H9 (cell line): ENCODE results near the gene RGS6. TPM values are rescaled to one million over a fixed set of nuclear protein-coding genes. Genes with fewer than 3 reads are reported as not detected.

Experiments used
- DNase-seq: peaks from one replicate; pipeline ENCODE4 v3.0.0-alpha.2; 2017
- H2AFZ ChIP-seq: one replicate; pipeline ENCODE4 v1.6.1; 2013; ENCODE audit warnings: mild to moderate bottlenecking, low read length, control low read depth, moderate library complexity
- H2AK5ac ChIP-seq: 2 replicates; pipeline ENCODE4 v1.6.1; 2013; ENCODE audit warnings: low read length, control low read depth, mixed read lengths; ENCODE audit not compliant: insufficient read length
- H2BK120ac ChIP-seq: one replicate; pipeline ENCODE4 v1.6.1; 2013; ENCODE audit warnings: low read depth, mild to moderate bottlenecking, low read length, control low read depth, inconsistent platforms; ENCODE audit not compliant: poor library complexity, severe bottlenecking
- H2BK12ac ChIP-seq: 2 replicates; pipeline ENCODE4 v1.6.1; 2013; ENCODE audit warnings: low read length, control low read depth, mixed read lengths, low read depth; ENCODE audit not compliant: insufficient read length
- H2BK15ac ChIP-seq: 2 replicates; pipeline ENCODE4 v1.6.1; 2013; ENCODE audit warnings: low read depth, low read length, control low read depth
- H2BK20ac ChIP-seq: one replicate; pipeline ENCODE4 v1.6.1; 2013; ENCODE audit warnings: low read depth, mild to moderate bottlenecking, low read length, control low read depth, inconsistent platforms; ENCODE audit not compliant: poor library complexity, severe bottlenecking
- H2BK5ac ChIP-seq: 2 replicates; pipeline ENCODE4 v1.6.1; 2013; ENCODE audit warnings: low read length, control low read depth, mixed read lengths; ENCODE audit not compliant: insufficient read length
- H3K14ac ChIP-seq: 2 replicates; pipeline ENCODE4 v1.6.1; 2013; ENCODE audit warnings: low read length, control low read depth; ENCODE audit not compliant: insufficient read depth
- H3K18ac ChIP-seq: 2 replicates; pipeline ENCODE4 v1.6.1; 2013; ENCODE audit warnings: low read depth, mild to moderate bottlenecking, mixed read lengths, low read length, control low read depth; ENCODE audit not compliant: insufficient read length
- H3K23ac ChIP-seq: 2 replicates; pipeline ENCODE4 v1.6.1; 2013; ENCODE audit warnings: low read length, control low read depth, mixed read lengths, low read depth; ENCODE audit not compliant: insufficient read length
- H3K23me2 ChIP-seq: 2 replicates; pipeline ENCODE4 v1.6.1; 2013; ENCODE audit warnings: low read depth, mild to moderate bottlenecking, mixed read lengths, low read length, control low read depth; ENCODE audit not compliant: insufficient read length, poor library complexity, severe bottlenecking
- H3K27ac ChIP-seq: 2 replicates; pipeline ENCODE4 v1.5.1; 2013; ENCODE audit warnings: low read length, control low read depth, mixed read lengths, low read depth; ENCODE audit not compliant: insufficient read length
- H3K27me3 ChIP-seq: 2 replicates; pipeline ENCODE4 v1.6.1; 2013; ENCODE audit warnings: low read length, control low read depth, inconsistent platforms; ENCODE audit not compliant: insufficient read depth
- H3K4ac ChIP-seq: 2 replicates; pipeline ENCODE4 v1.6.1; 2013; ENCODE audit warnings: low read depth, mild to moderate bottlenecking, control low read depth, inconsistent platforms, low read length, moderate library complexity
- H3K4me1 ChIP-seq: 2 replicates; pipeline ENCODE4 v1.6.1; 2013; ENCODE audit warnings: low read length, control low read depth, inconsistent platforms; ENCODE audit not compliant: insufficient read depth
- H3K4me2 ChIP-seq: 2 replicates; pipeline ENCODE4 v1.6.1; 2013; ENCODE audit warnings: low read length, control low read depth, mixed read lengths; ENCODE audit not compliant: insufficient read length, insufficient read depth
- H3K56ac ChIP-seq: 2 replicates; pipeline ENCODE4 v1.6.1; 2013; ENCODE audit warnings: low read depth, mild to moderate bottlenecking, mixed read lengths, low read length, control low read depth; ENCODE audit not compliant: insufficient read length
- H3K79me1 ChIP-seq: 2 replicates; pipeline ENCODE4 v1.6.1; 2013; ENCODE audit warnings: low read depth, mild to moderate bottlenecking, moderate library complexity, low read length, control low read depth, inconsistent platforms; ENCODE audit not compliant: insufficient read depth, poor library complexity, severe bottlenecking
- H3K79me2 ChIP-seq: 2 replicates; pipeline ENCODE4 v1.6.1; 2013; ENCODE audit warnings: low read length, control low read depth, inconsistent platforms; ENCODE audit not compliant: insufficient read depth
- H3K9ac ChIP-seq: 2 replicates; pipeline ENCODE4 v1.6.1; 2013; ENCODE audit warnings: low read length, control low read depth, mixed read lengths; ENCODE audit not compliant: insufficient read length; ENCODE audit errors: extremely low read depth
- H3K9me3 ChIP-seq: one replicate; pipeline ENCODE4 v1.6.1; 2013; ENCODE audit warnings: low read depth, low read length, inconsistent platforms; ENCODE audit not compliant: control insufficient read depth
- H3T11ph ChIP-seq: one replicate; pipeline ENCODE4 v1.6.1; 2013; ENCODE audit warnings: mild to moderate bottlenecking, low read length, control low read depth, inconsistent platforms
- H4K20me1 ChIP-seq: one replicate; pipeline ENCODE4 v1.6.1; 2013; ENCODE audit not compliant: control insufficient read depth, insufficient read length, insufficient read depth
- H4K5ac ChIP-seq: 2 replicates; pipeline ENCODE4 v1.6.1; 2013; ENCODE audit warnings: low read depth, mild to moderate bottlenecking, mixed read lengths, low read length, control low read depth; ENCODE audit not compliant: insufficient read length
- H4K8ac ChIP-seq: replicated peaks from 2 replicates; pipeline ENCODE4 v1.6.1; 2013; ENCODE audit warnings: low read length, control low read depth, mixed read lengths, low read depth; ENCODE audit not compliant: insufficient read length
- H4K91ac ChIP-seq: 2 replicates; pipeline ENCODE4 v1.6.1; 2013; ENCODE audit warnings: low read depth, mild to moderate bottlenecking, moderate library complexity, mixed read lengths, low read length, control low read depth; ENCODE audit not compliant: insufficient read length
- H3K27ac Mint-ChIP-seq, 3 experiments: 2 replicates in 2 of 3; 3 replicates in 1 of 3; pipeline ENCODE4 v1.8.0; 2020 to 2021; ENCODE audit warnings: mixed read lengths in 3 of 3, mild to moderate bottlenecking in 1 of 3, moderate library complexity in 1 of 3
- H3K27me3 Mint-ChIP-seq: 2 replicates; pipeline ENCODE4 v1.8.0; 2021; ENCODE audit warnings: low read depth, mild to moderate bottlenecking, moderate library complexity, mixed read lengths
- H3K36me3 Mint-ChIP-seq, 3 experiments: 2 replicates in 2 of 3; 3 replicates in 1 of 3; pipeline ENCODE4 v1.8.0; 2020 to 2021; ENCODE audit warnings: low read depth in 3 of 3, mixed read lengths in 3 of 3; ENCODE audit not compliant: insufficient read depth in 1 of 3
- H3K4me1 Mint-ChIP-seq, 2 experiments: 2 replicates each; pipeline ENCODE4 v1.8.0; 2020; ENCODE audit warnings: mixed read lengths in 2 of 2
- H3K4me3 Mint-ChIP-seq, 2 experiments: 2 replicates in 1 of 2; 3 replicates in 1 of 2; pipeline ENCODE4 v1.8.0; 2020 to 2021; ENCODE audit warnings: mild to moderate bottlenecking in 2 of 2, mixed read lengths in 2 of 2, moderate library complexity in 1 of 2
- H3K9me3 Mint-ChIP-seq, 2 experiments: 2 replicates in 1 of 2; 3 replicates in 1 of 2; pipeline ENCODE4 v1.8.0; 2020; ENCODE audit warnings: mild to moderate bottlenecking in 2 of 2, mixed read lengths in 2 of 2, moderate library complexity in 1 of 2
- CTCF ChIP-seq: fragments of 200-600 bp; sonication (generic); conservative IDR thresholded peaks from 3 replicates; pipeline ENCODE4 v1.8.0; 2021; ENCODE audit warnings: antibody characterized with exemption, mild to moderate bottlenecking
- WGBS: extraction: QIAGEN DNeasy Blood & Tissue Kit; methylation state at CpG from one replicate; pipeline ENCODE4 v1.1.7; 2013; ENCODE audit warnings: missing lambda C conversion rate, low lambda C conversion rate, mixed read lengths; ENCODE audit not compliant: insufficient read length; ENCODE audit errors: extremely low coverage; 5-methylcytosine and 5-hydroxymethylcytosine counted together
- total RNA-seq: library from RNA; stranded (reverse); gene quantifications from 2 replicates; pipeline ENCODE4 v1.2.1, GENCODE V29; 2021

The RGS6 gene
- total RNA-seq, 1 experiment from 2014 or later: 3.0 TPM

GRCh38 chr14:72605096-72605920, 673.1 kb downstream of the RGS6 start:
- Histone ChIP-seq H4K5ac (no peak overlapping the region), H3K9me3 (no peaks in the 10 kb centered on the region), H3K9ac (no peak overlapping the region), H3K23ac (no peak overlapping the region), H3K18ac (no peak overlapping the region), H3K4me1 (no peaks in the 10 kb centered on the region), H4K20me1 (no peaks in the 10 kb centered on the region), H3K79me2 (no peaks in the 10 kb centered on the region), H2AFZ (no peak overlapping the region), H3K27ac (no peak overlapping the region), H4K91ac (no peak overlapping the region), H2AK5ac (no peak overlapping the region), H3K79me1 (no peaks in the 10 kb centered on the region), H2BK12ac (no peak overlapping the region), H3T11ph (no peak overlapping the region), H2BK120ac (no peak overlapping the region), H3K4ac (no peak overlapping the region), H2BK15ac (no peak overlapping the region), H3K14ac (no peak overlapping the region), H3K27me3 (no peaks in the 10 kb centered on the region), H3K4me2 (no peak overlapping the region), H2BK5ac (no peak overlapping the region), H3K56ac (no peak overlapping the region), H2BK20ac (no peak overlapping the region), H4K8ac (no peak overlapping the region), H3K23me2 (no peaks in the 10 kb centered on the region)
- Mint-ChIP-seq H3K4me1 (peaks cover 13 to 20% of the 10 kb centered on the region in 2 experiments), H3K27ac (peak overlapping the region in 1 of 3 experiments; percentile 28; a peak in 1 of 7 replicates), H3K36me3 (no peaks in the 10 kb centered on the region; a peak in 1 of 7 replicates), H3K27me3 (peaks cover 10% of the 10 kb centered on the region), H3K4me3 (no peak overlapping the region), H3K9me3 (no peaks in the 10 kb centered on the region; a peak in 1 of 5 replicates)
- TF ChIP-seq CTCF: no peak
- DNase-seq: no peak
- WGBS: no CpG with 5 or more reads among the region's 18 CpGs
